GM13977 (cell line): ENCODE results near the gene PTPRK.

Source experiments
- DNase-seq: peaks from one replicate; pipeline ENCODE4 v3.0.0; 2012; ENCODE audit warnings: low spot score
- CTCF ChIP-seq: IDR thresholded peaks from 2 replicates; pipeline ENCODE4 v1.5.1; 2012; ENCODE audit warnings: mild to moderate bottlenecking, control low read depth; ENCODE audit not compliant: insufficient read depth; ENCODE audit errors: extremely low read depth, missing control alignments
- in situ Hi-C: fragments of 300-500 bp; cut with MboI; formaldehyde crosslinking; loops from one replicate; pipeline ENCODE4 v1.12.0; 2022; ENCODE audit warnings: low sequenced_read_pairs, low pct_unique_long_range_greater_than_20kb, mixed read lengths, inconsistent platforms; ENCODE audit not compliant: unreplicated experiment

PTPRK gene

GRCh38 chr6:128070406-128070805, 450.0 kb downstream of the PTPRK start:
- DNase-seq: no peak
- in situ Hi-C loops: no loop called here
- no peak for TF ChIP-seq CTCF

GRCh38 chr6:128069188-128069587, 451.2 kb downstream of the PTPRK start:
- no peak for DNase-seq

GRCh38 chr6:128068119-128068479, 452.3 kb downstream of the PTPRK start:
- in situ Hi-C loops: no loop called here
- no peak for DNase-seq
- no peak for TF ChIP-seq CTCF

More at GRCh38 chr6:128069188-128069587, 451.2 kb downstream of the PTPRK start:
- TF ChIP-seq CTCF: no peak
- in situ Hi-C loops: no loop called here

GRCh38 chr6:128067446-128068118, 452.8 kb downstream of the PTPRK start:
- no peak for TF ChIP-seq CTCF
- no peak for DNase-seq
- in situ Hi-C loops: no loop called here

- no peak for DNase-seq
- no peak for TF ChIP-seq CTCF
- in situ Hi-C loops: no loop called here
These were observed 455.3 kb downstream of the PTPRK start for GRCh38 chr6:128065072-128065471.

- in situ Hi-C loops: no loop called here
- no peak for DNase-seq
- no peak for TF ChIP-seq CTCF
These were observed 455.9 kb downstream of the PTPRK start for GRCh38 chr6:128064540-128064895.
